Testis (tissue), 2 donors: ENCODE measurements around the gene SLMAP.

Experiments used
- POLR2A ChIP-seq: fragments of 450-650 bp; IDR thresholded peaks from one replicate; pipeline ENCODE4 v1.6.1; 2017; ENCODE audit warnings: antibody characterized with exemption, mild to moderate bottlenecking, moderate library complexity
- TF ChIP-seq, protein P1 (sequence below), 3 experiments: fragments of 450-650 bp in 2 of 3; fragments of 200-600 bp in 1 of 3; sonication (generic) in 1 of 3; IDR thresholded peaks; one replicate each; pipeline ENCODE4 v1.5.1; 2016 to 2019; ENCODE audit warnings: antibody characterized with exemption in 3 of 3, mild to moderate bottlenecking in 2 of 3, moderate library complexity in 1 of 3

DNA sequence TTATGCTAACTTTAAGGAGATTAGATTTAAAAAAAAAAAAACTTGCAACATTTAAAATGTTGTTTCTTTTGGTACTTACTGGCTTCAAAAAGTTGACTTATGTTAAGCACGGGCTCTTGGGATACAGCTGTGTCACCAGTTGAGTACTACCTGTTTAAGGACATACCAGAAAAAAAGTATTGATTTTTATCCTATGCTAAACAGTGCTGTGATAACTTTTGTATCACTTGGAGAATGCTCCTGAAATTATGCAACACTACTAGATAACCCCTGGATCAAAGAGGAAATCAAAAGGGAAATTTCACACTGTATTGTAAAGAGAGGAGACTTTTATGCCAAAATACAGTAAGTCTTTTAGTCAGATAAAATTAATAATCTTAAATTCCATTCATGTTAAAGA lies 77.7 kb downstream of the SLMAP start:
- no peak for TF ChIP-seq POLR2A
- TF ChIP-seq, protein P1, sequence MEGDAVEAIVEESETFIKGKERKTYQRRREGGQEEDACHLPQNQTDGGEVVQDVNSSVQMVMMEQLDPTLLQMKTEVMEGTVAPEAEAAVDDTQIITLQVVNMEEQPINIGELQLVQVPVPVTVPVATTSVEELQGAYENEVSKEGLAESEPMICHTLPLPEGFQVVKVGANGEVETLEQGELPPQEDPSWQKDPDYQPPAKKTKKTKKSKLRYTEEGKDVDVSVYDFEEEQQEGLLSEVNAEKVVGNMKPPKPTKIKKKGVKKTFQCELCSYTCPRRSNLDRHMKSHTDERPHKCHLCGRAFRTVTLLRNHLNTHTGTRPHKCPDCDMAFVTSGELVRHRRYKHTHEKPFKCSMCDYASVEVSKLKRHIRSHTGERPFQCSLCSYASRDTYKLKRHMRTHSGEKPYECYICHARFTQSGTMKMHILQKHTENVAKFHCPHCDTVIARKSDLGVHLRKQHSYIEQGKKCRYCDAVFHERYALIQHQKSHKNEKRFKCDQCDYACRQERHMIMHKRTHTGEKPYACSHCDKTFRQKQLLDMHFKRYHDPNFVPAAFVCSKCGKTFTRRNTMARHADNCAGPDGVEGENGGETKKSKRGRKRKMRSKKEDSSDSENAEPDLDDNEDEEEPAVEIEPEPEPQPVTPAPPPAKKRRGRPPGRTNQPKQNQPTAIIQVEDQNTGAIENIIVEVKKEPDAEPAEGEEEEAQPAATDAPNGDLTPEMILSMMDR (IDR thresholded peaks at IDR 0.05), result no peak
